OCI-LY1 (cell line): ENCODE data around the gene FHIT.

Experiments
- CTCF ChIP-seq: fragments of 200-600 bp; sonication (generic), shearing (Covaris generic); IDR thresholded peaks from 2 replicates; pipeline ENCODE4 v1.5.1; 2017; ENCODE audit warnings: mild to moderate bottlenecking, antibody characterized with exemption, low read length, moderate library complexity, mixed read lengths
- EZH2 ChIP-seq: fragments of 200-600 bp; sonication (generic), shearing (Covaris generic); IDR thresholded peaks from 2 replicates; pipeline ENCODE4 v1.8.0; 2017; ENCODE audit warnings: borderline replicate concordance, mixed run types, mild to moderate bottlenecking, antibody characterized with exemption, low read length, moderate library complexity, mixed read lengths

GRCh38 chr3:60215946-60216345, 1035.3 kb downstream of the FHIT start:
- TF ChIP-seq CTCF: no peak
- no peak for TF ChIP-seq EZH2
